Memory B cell (primary cell): Measurements from ENCODE around the gene CHRM1.
"Not testable (repeated sequence)": the region's sequence is repeated elsewhere in the genome, so short reads cannot be mapped to it uniquely, and the experiment has no call there.

Experiments
- ATAC-seq: fragments of 150-1000 bp; cut with Tn5 transposase; 2 replicates; pipeline ENCODE4 v1.10.0; 2021; ENCODE audit warnings: low read depth, mild to moderate bottlenecking, moderate library complexity
- DNase-seq, 2 donors: peaks; one replicate each; pipeline ENCODE4 v3.0.0; 2022; ENCODE audit warnings: low spot score in 2 of 2
- H3K27ac Mint-ChIP-seq: one replicate; pipeline ENCODE4 v1.8.0; 2022; ENCODE audit warnings: mild to moderate bottlenecking, moderate library complexity, mixed read lengths
- H3K27me3 Mint-ChIP-seq: one replicate; pipeline ENCODE4 v1.8.0; 2022; ENCODE audit warnings: mixed read lengths
- H3K36me3 Mint-ChIP-seq: one replicate; pipeline ENCODE4 v1.8.0; 2022; ENCODE audit warnings: mild to moderate bottlenecking, mixed read lengths
- H3K4me1 Mint-ChIP-seq: one replicate; pipeline ENCODE4 v1.8.0; 2022; ENCODE audit warnings: mixed read lengths
- H3K4me3 Mint-ChIP-seq: one replicate; pipeline ENCODE4 v1.8.0; 2022; ENCODE audit warnings: mild to moderate bottlenecking, moderate library complexity, mixed read lengths
- H3K9me3 Mint-ChIP-seq: one replicate; pipeline ENCODE4 v1.8.0; 2022; ENCODE audit warnings: mixed read lengths

CHRM1 gene

DNA sequence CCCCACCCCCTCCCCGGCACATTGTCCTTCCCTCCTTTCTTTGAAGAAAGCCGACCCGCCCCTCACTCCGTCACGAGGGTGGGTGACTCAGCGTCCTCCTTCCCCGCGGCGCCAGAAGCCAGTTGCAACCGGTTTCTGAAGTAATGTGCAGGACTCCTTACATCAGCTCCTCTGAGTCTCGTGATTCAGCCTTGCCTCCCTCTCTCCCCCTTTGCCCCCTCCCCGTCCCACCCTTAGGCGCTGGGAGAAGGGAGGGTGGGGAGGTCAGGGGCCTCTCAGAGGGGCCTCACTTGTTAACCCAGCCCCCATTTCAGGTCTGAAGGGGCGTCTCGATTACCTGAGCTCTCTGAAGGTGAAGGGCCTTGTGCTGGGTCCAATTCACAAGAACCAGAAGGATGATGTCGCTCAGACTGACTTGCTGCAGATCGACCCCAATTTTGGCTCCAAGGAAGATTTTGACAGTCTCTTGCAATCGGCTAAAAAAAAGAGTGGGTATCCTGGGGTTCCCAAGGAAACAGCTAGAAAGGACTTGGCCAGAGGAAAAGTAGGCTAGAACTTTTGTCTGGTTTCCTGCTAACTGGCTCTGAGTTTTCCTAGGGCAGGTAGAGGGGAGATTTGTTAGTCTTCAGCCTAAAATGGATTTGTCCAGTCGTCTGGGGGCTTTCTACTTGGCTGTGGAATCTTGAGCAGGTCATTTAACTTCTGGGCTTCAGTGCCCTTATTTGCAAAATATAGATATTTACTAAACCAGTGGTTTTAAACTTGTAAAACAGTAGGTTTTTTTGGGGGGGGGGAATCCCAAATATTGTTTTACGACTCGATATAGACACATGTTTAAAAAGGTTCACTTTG is 39.4 kb downstream of the CHRM1 start:
- Mint-ChIP-seq H3K27me3 (no peaks in the 10 kb centered on the region), H3K36me3 (peaks cover 27% of the 10 kb centered on the region), H3K9me3 (no peaks in the 10 kb centered on the region), H3K4me3 (peak overlapping the region; percentile 100), H3K4me1 (peaks cover 26% of the 10 kb centered on the region), H3K27ac (peak overlapping the region; percentile 95)
- peak in 1 of 2 donors; percentile 28 for DNase-seq
- peak; percentile 62 for ATAC-seq

DNA sequence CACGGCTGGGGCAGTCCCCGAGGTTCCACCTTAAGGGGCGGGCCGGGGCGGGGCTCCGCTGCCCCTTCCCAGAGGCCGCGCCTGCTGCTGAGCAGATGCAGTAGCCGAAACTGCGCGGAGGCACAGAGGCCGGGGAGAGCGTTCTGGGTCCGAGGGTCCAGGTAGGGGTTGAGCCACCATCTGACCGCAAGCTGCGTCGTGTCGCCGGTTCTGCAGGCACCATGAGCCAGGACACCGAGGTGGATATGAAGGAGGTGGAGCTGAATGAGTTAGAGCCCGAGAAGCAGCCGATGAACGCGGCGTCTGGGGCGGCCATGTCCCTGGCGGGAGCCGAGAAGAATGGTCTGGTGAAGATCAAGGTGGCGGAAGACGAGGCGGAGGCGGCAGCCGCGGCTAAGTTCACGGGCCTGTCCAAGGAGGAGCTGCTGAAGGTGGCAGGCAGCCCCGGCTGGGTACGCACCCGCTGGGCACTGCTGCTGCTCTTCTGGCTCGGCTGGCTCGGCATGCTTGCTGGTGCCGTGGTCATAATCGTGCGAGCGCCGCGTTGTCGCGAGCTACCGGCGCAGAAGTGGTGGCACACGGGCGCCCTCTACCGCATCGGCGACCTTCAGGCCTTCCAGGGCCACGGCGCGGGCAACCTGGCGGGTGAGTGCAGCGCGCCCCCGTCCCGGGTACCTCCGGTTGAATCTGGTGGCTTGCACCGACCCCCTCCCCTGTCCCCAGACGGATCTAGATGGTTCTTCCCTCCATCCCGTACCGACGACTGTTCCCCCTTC is 40.2 kb downstream of the CHRM1 start, which contains the start of gene SLC3A2:
SLC3A2 (plus strand) TSS at position 94 of the 776 bp plus-strand sequence; CDS start at position 222, 128 bp downstream.
- peak; percentile 79 for ATAC-seq
- DNase-seq: peak; percentile 84 to 88
- H3K4me1 Mint-ChIP-seq: peaks cover 26% of the 10 kb centered on the region
- H3K27ac Mint-ChIP-seq: peak within 1 kb of the TSS; percentile 95
- H3K4me3 Mint-ChIP-seq: peak within 1 kb of the TSS; percentile 100
- H3K9me3 Mint-ChIP-seq: no peaks in the 10 kb centered on the region
- H3K27me3 Mint-ChIP-seq: no peaks in the 10 kb centered on the region
- H3K36me3 Mint-ChIP-seq: peaks cover 27% of the 10 kb centered on the region

DNA sequence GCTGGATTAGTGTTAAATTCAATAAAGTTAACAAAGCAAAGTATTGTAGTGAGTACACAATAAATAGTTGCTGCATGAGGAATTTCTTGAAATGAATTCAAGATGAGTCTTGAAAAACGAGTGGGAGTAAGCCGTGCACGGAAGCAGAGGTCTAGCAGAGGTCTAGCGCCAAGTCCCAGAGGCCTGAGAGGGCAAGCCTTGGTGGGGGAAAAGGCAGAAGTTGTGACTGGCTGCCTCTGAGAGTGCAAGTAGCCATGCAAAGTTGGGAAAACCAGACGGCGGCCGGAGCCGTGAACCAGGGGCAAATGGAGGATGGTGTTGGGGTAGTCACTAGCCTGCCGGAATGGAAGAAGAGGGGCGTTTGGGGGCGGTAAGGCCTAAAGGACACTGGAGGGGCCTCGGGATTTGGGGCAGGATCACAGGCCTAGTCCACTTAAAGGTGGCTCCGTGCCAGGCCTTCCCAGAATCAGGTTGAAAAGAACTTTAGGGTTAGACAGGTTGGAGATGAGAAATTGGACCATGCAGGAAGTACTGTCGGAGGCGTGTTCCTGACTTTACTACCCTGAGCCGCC is 40.8 kb downstream of the CHRM1 start:
- Mint-ChIP-seq H3K4me3 (peak overlapping the region; percentile 100), H3K9me3 (no peaks in the 10 kb centered on the region), H3K27ac (peak overlapping the region; percentile 95), H3K4me1 (peaks cover 26% of the 10 kb centered on the region), H3K36me3 (peaks cover 24% of the 10 kb centered on the region), H3K27me3 (no peaks in the 10 kb centered on the region)
- no peak for ATAC-seq
- DNase-seq: no peak

DNA sequence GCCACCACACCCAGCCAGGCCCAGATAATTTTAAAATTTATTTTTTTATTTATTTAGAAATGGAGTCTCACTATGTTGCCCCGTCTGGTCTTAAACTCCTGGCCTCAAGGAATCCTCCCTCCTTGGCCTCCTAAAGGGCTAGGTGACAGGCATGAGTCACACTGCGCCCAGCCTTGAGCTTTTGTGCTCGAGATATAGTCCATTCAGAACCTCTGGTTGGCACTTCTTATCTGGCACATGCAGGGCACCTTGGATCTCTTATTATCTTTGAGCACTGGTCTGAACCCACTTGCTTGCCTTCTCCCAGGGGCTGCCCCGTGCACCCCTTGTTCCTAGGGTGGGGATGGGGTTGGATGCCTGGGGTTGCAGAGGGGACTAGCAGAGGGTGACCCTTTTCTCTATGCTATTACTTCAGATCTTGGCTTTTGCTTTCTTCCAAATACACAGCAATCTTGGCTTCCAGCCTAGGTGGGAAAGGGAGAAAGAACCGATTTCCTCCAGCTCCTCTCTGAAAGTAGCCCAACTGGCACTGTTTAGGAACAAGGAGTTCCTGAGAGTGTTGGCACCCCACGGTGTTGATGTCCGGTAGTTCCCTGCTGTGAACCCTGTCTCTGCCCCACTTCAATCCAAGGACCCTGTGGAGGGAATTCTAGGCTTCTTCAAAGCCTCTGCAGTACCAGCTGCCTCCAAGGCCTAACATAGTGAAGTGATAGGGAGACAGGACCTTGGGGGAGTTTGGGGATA is 41.8 kb downstream of the CHRM1 start:
- peaks cover 19% of the 10 kb centered on the region for H3K36me3 Mint-ChIP-seq
- no peak for ATAC-seq
- H3K27ac Mint-ChIP-seq: peak overlapping the region; percentile 95

DNA sequence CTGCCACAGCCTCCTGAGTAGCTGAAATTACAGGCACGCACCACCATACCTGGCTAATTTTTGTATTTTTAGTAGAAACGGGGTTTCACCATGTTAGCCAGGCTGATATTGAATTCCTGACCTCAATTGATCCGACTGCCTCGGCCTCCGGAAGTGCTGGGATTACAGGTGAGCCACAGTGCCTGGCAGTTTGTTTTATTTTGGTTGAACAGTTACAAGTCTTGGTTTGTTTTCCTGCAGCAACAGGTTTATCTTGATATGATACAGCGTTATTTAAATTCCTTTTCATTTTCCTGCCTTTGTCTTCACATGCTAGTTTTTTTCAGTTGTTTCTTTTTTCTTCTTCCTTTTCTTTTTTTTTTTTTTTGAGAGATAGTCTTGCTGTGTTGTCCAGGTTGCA is 44.5 kb downstream of the CHRM1 start:
- no peak for ATAC-seq
- no peak for DNase-seq
- Mint-ChIP-seq H3K27me3 (no peaks in the 10 kb centered on the region), H3K27ac (peak overlapping the region; percentile 23), H3K4me1 (peaks cover 10% of the 10 kb centered on the region), H3K4me3 (no peak overlapping the region), H3K9me3 (no peaks in the 10 kb centered on the region), H3K36me3 (peaks cover 2% of the 10 kb centered on the region)

More for the DNA sequence above, 41.8 kb downstream of the CHRM1 start:
- H3K4me3 Mint-ChIP-seq: peak overlapping the region; percentile 100
- no peak for DNase-seq
- H3K4me1 Mint-ChIP-seq: peaks cover 26% of the 10 kb centered on the region
- no peaks in the 10 kb centered on the region for H3K9me3 Mint-ChIP-seq
- H3K27me3 Mint-ChIP-seq: no peaks in the 10 kb centered on the region

DNA sequence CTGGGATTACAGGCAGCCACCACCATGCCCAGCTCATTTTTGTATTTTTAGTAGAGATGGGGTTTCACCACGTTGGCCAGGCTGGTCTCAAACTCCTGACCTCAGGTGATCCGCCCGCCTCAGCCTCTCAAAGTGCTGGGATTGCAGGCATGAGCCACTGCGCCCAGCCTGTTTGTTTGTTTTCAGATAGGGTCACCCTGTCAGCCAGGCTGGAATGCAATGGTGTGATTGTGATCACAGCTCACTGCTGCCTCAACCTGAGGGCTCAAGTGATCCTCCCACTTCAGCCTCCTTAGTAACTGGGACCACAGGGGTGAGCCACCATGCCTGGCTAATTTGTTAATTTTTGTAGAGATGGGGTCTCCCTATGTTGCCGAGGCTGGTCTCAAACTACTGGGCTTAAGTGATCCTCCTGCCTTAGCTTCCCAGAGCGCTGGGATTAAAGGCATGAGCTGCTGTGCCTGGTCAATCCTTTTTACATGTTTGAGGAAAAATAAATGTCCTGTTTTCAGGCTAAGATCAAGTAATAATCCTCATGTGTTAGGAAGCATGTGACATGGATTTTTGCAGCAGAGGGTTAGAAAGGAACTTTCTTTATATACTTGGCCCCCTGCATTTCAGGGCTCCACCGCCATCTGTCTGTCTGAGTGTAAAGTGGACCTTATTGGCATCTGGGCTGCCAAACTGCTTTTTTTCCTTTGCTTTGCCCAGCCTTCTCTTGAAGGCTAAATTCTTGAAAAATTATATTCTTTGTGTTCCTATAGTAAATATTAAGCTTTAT is 45.3 kb downstream of the CHRM1 start:
- DNase-seq: no peak
- Mint-ChIP-seq H3K4me3 (no peak overlapping the region), H3K4me1 (peaks cover 10% of the 10 kb centered on the region), H3K9me3 (no peaks in the 10 kb centered on the region), H3K27ac (no peak overlapping the region), H3K27me3 (no peaks in the 10 kb centered on the region), H3K36me3 (peaks cover 2% of the 10 kb centered on the region)
- no peak for ATAC-seq

DNA sequence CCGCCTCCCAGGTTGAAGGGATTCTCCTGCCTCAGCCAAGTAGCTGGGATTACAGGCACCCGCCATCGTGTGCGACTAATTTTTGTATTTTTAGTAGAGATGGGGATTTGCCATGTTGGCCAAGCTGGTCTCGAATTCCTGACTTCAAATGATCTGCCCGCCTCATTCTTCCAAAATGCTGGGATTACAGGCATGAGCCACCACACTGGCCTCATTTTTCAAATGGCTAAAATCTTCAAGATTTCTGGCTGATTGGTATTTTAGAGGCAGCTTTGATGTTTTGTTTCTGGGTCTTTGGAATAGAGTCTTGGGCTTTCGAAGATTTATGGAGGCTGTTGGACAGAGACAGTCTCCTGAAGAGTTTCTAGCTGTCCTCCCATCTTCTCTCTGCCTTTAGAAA is 46.3 kb downstream of the CHRM1 start:
- H3K27ac Mint-ChIP-seq: no peak overlapping the region
- no peak overlapping the region for H3K4me3 Mint-ChIP-seq
- no peaks in the 10 kb centered on the region for H3K27me3 Mint-ChIP-seq
- peaks cover 2% of the 10 kb centered on the region for H3K36me3 Mint-ChIP-seq
- ATAC-seq (no peak), DNase-seq (no peak)
- H3K9me3 Mint-ChIP-seq: no peaks in the 10 kb centered on the region
- peaks cover 3% of the 10 kb centered on the region for H3K4me1 Mint-ChIP-seq

DNA sequence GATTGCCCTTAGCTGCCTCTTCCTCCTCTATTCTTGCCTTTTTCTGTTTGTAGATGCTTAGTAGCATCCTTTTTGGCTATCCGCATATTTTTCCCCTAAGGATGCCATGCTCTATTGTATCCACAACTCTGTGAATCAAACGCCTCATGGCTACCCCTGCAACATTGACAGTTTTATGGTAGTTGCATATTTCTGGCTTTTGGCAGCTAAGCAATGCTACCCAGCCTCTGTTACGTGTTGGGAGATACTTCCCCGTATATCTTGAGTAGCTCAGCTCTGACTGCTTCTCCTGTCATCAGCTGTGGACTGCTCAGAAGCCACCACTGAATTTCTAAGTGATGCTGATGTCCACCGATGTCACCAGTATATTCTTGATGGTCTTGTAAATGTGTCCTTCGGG is 55.5 kb downstream of the CHRM1 start:
- DNase-seq (no peak), ATAC-seq (no peak)
- H3K27ac Mint-ChIP-seq: no peak overlapping the region
- H3K36me3 Mint-ChIP-seq: no peaks in the 10 kb centered on the region
- peaks cover 6% of the 10 kb centered on the region for H3K4me1 Mint-ChIP-seq
- H3K27me3 Mint-ChIP-seq: no peaks in the 10 kb centered on the region
- H3K4me3 Mint-ChIP-seq: no peak overlapping the region
- no peaks in the 10 kb centered on the region for H3K9me3 Mint-ChIP-seq

DNA sequence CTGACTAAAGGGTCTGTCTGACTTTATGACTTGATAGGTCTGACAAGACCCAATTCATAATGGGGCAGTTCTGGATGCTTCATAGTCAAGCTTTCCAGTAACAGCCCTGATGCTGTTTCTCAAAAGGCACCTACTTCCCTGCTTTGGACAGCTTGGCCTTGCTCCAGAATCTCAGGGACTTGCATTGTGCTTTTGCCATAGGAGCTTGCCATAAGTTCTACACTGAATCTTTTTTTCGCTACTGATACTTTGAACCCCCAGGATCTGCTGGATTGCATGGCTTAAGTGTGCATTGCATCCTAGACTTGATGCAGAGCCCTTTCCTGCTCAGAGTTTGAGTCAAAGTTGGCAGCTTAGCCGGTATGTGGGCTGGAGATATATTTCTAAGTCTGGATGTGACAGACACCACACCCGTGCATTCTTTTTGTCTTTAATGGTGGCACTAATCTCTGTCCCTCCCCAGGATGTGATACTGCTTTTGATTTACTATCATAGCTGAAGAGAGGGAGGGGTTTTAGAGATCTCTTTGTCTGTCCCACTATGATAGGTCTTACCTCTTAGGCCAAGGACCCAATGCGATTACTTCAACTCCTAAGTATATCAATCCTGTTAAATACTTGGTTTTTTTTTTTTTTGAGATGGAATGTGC is 57.4 kb downstream of the CHRM1 start:
- no peaks in the 10 kb centered on the region for H3K9me3 Mint-ChIP-seq
- DNase-seq: no peak
- no peak overlapping the region for H3K27ac Mint-ChIP-seq
- ATAC-seq: no peak
- no peaks in the 10 kb centered on the region for H3K27me3 Mint-ChIP-seq
- peaks cover 6% of the 10 kb centered on the region for H3K4me1 Mint-ChIP-seq
- no peaks in the 10 kb centered on the region for H3K36me3 Mint-ChIP-seq
- H3K4me3 Mint-ChIP-seq: no peak overlapping the region

DNA sequence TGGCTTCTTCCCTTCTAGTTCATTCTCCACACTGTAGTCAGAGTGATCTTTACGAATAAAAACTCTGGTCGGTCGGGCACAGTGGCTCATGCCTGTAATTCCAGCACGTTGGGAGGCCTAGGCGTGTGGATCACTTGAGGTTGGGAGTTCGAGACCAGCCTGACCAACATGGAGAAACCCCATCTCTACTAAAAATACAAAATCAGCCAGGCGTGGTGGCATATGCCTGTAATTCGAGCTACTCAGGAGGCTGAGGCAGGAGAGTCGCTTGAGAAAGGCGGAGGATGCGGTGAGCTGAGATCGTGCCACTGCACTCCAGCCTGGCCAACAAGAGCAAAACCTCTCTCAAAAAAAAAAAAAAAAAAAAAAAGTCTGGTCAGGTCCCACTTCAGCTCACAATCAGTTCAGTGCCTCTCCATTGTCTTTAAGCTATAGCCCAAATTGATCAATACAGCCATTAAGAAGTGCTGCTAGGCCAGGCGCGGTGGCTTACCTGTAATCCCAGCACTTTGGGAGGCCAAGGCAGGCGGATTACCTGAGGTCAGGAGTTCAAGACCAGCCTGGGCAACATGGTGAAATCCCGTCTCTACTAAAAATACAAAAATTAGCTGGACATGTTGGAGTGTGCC is 59.5 kb downstream of the CHRM1 start:
- not testable (repeated sequence) for DNase-seq, ATAC-seq, H3K36me3 Mint-ChIP-seq, H3K9me3 Mint-ChIP-seq, H3K27ac Mint-ChIP-seq, H3K27me3 Mint-ChIP-seq, H3K4me3 Mint-ChIP-seq
- H3K4me1 Mint-ChIP-seq: peaks cover 12% of the 10 kb centered on the region

DNA sequence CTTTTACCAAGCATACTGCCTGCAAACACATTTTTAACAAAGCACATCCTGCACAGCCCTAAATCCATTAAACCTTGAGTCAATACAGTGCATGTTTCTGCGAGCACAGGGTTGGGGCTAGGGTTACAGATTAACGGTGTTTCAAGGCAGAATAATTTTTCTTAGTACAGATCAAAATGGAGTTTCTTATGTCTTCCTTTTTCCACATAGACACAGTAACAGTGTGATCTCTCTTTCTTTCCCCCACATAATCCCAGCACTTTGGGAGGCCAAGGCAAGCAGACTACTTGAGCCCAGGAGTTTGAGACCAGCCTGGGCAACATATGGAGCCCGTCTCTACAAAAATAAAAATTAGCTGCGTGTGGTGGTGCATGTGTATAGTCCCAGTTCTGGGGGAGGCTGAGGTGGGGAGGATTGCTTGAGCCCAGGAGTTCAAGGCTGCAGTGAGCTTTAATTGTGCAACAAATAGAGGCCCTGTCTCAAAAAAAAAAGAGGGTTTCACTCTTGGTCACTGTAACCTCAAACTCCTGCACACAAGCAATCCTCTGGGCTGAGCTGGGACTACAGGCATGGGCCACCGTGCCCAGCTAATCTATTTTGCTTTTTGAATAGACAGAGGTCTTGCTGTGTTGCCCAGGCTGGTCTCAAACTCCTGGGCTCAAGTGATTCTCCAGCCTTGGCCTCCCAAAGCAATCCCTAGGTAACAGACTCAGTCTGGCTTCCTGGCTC is 60.2 kb downstream of the CHRM1 start:
- DNase-seq (no peak), ATAC-seq (no peak)
- no peak overlapping the region for H3K27ac Mint-ChIP-seq
- H3K4me3 Mint-ChIP-seq: no peak overlapping the region
- H3K36me3 Mint-ChIP-seq: no peaks in the 10 kb centered on the region
- peaks cover 15% of the 10 kb centered on the region for H3K4me1 Mint-ChIP-seq
- H3K27me3 Mint-ChIP-seq: no peaks in the 10 kb centered on the region
- H3K9me3 Mint-ChIP-seq: no peaks in the 10 kb centered on the region

DNA sequence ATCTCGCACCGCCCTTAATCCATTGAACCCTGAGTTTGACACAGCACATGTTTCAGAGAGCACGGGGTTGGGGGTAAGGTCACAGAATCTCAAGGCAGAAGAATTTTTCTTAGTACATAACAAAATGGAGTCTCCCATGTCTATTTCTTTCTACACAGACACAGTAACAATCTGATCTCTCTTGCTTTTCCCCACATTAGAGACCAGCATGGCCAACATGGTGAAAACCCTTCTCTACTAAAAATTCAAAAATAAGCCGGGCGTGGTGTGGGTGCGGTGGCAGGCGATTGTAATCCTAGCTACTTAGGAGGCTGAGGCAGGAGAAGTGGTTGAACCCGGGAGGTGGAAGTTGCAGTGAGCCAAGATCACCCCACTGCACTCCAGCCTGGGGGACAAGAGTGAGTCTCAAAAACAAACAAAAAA is 61.9 kb downstream of the CHRM1 start:
- DNase-seq, H3K36me3 Mint-ChIP-seq, H3K27ac Mint-ChIP-seq, H3K9me3 Mint-ChIP-seq, ATAC-seq, H3K4me3 Mint-ChIP-seq, H3K27me3 Mint-ChIP-seq: not testable (repeated sequence)
- H3K4me1 Mint-ChIP-seq: peaks cover 25% of the 10 kb centered on the region
